BE2C (cell line): ENCODE measurements around the gene ARMH1.

Experiments
- DNase-seq: peaks from one replicate; pipeline ENCODE4 v3.0.0-alpha.2; 2020
- H3K27me3 ChIP-seq: fragments of 250-450 bp; sonication (Bioruptor Pico); 2 replicates; pipeline ENCODE4 v1.5.1; 2020; ENCODE audit warnings: mild to moderate bottlenecking
- H3K36me3 ChIP-seq: fragments of 250-450 bp; sonication (Bioruptor Pico); 2 replicates; pipeline ENCODE4 v1.5.1; 2020; ENCODE audit warnings: mild to moderate bottlenecking
- H3K4me1 ChIP-seq: fragments of 250-450 bp; sonication (Bioruptor Pico); 2 replicates; pipeline ENCODE4 v1.5.1; 2020
- H3K4me3 ChIP-seq: 2 replicates; pipeline ENCODE4 v1.5.1; 2011; ENCODE audit warnings: low read depth, low read length
- H3K9me3 ChIP-seq: fragments of 250-450 bp; sonication (Bioruptor Pico); 2 replicates; pipeline ENCODE4 v1.5.1; 2020
- TF ChIP-seq, protein P1 (sequence below): IDR thresholded peaks from 2 replicates; pipeline ENCODE4 v1.5.1; 2012; ENCODE audit warnings: mild to moderate bottlenecking, low read depth, low read length

Gene ARMH1

DNA sequence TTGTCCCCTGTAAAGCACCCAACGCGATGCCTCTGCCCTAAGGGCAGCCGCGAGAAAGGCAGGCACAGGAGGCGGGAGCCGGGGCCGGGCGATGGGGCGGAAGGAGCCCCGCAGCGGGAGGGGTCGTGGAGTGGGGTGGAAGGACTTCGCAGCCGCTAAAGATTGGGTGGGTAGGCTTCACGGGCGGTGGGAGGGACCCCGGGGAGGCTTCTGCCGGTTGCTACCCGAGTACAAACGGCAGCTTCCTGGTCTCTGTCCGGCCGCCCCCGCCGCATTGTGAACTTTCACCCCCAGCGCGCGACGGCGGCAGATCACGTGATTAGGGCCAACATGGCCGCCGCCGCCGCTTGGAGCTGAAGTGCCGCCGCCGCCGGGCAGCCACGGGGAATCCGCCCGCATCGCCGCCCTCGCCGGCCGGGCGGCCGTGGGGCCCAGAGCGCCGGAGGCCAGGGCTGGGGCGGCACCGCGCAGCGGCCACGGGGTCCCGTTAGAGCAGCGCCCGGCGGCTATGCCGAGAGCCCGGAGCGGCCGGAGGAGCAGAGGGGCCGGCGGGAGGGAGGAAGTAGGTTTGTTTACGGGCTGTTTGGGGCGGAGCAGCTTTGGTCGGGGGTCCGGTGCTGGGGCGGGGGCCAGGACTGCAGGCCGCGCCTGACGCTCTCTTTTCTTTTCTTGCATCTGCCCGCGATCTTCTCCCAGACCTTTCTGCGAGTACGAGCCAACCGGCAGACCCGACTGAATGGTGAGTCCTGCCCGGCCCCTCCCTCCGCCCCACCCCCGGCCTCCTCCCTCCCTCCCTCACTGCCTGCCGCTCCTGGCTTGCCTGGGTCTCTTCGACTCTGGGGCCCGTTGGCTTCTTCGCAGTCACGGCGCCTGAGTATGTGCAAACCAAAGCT lies 42.6 kb upstream of the ARMH1 start:
- TF ChIP-seq, protein P1, sequence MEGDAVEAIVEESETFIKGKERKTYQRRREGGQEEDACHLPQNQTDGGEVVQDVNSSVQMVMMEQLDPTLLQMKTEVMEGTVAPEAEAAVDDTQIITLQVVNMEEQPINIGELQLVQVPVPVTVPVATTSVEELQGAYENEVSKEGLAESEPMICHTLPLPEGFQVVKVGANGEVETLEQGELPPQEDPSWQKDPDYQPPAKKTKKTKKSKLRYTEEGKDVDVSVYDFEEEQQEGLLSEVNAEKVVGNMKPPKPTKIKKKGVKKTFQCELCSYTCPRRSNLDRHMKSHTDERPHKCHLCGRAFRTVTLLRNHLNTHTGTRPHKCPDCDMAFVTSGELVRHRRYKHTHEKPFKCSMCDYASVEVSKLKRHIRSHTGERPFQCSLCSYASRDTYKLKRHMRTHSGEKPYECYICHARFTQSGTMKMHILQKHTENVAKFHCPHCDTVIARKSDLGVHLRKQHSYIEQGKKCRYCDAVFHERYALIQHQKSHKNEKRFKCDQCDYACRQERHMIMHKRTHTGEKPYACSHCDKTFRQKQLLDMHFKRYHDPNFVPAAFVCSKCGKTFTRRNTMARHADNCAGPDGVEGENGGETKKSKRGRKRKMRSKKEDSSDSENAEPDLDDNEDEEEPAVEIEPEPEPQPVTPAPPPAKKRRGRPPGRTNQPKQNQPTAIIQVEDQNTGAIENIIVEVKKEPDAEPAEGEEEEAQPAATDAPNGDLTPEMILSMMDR = no peak
- no peaks in the 10 kb centered on the region for H3K27me3 ChIP-seq
- H3K4me3 ChIP-seq = peak overlapping the region; percentile 75
- peaks cover 13% of the 10 kb centered on the region for H3K36me3 ChIP-seq
- no peaks in the 10 kb centered on the region for H3K9me3 ChIP-seq
- peaks cover 4% of the 10 kb centered on the region; the same call in 1 of the 2 replicates for H3K4me1 ChIP-seq
- peak; percentile 79 for DNase-seq

- peaks cover 17% of the 10 kb centered on the region for H3K36me3 ChIP-seq
- no peak for DNase-seq
- H3K4me1 ChIP-seq = peaks cover 4% of the 10 kb centered on the region; the same call in 1 of the 2 replicates
Measured at GRCh38 chr1:44632598-44632997, 41.9 kb upstream of the ARMH1 start.

DNA sequence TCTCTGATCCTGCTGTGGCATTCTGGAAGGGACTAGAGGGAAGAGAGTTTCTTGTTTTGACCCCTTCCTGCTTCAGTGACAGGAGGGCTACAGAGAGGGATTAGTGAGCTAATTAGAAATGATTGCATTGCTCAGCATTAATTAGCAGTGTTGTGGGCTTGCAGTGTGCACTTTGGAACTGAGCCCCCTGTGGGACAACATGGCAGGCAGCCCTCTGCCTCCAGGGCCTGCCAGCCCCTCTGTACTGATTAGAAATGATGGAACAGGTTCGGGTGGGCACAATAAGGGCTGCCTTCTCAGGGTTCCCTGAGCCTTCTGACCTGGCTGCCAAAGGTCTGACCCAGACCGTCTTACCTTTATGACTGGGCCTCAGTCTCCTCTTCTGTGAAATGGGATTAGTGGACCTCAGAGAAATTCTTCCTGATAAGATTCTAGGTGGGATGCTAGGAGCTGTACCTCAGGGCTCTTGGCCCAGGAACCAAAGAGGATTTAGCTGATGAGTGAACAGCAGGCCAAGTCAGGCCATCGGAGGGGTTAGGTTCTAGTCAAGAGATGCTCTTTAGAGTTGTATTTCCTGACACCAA lies 39.8 kb upstream of the ARMH1 start:
- peaks cover 17% of the 10 kb centered on the region for H3K36me3 ChIP-seq
- no peaks in the 10 kb centered on the region for H3K9me3 ChIP-seq
- no peak overlapping the region for H3K4me3 ChIP-seq
- TF ChIP-seq, protein P1 = no peak
- H3K27me3 ChIP-seq = no peaks in the 10 kb centered on the region
- peaks cover 4% of the 10 kb centered on the region; the same call in 1 of the 2 replicates for H3K4me1 ChIP-seq
- no peak for DNase-seq

More at GRCh38 chr1:44632598-44632997, 41.9 kb upstream of the ARMH1 start:
- no peaks in the 10 kb centered on the region for H3K9me3 ChIP-seq
- TF ChIP-seq, protein P1 = no peak
- peak overlapping the region; percentile 75 for H3K4me3 ChIP-seq
- no peaks in the 10 kb centered on the region for H3K27me3 ChIP-seq

DNA sequence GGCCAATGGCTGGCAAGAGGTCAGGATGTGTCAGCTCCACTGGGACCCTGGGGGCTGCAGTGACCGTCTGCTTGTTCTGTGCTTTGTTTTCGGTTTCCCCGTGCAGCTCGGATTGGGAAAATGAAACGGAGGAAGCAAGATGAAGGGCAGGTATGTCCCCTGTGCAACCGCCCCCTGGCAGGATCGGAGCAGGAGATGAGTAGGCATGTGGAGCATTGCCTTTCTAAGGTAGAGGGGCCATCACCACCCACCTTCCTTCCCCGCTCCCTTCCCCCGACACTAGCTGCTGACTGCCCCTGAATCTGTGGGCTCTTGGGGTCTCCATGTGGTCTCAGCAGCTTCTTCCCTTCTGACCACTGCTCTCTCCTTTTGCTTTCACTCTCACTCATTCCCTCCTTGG lies 39.1 kb upstream of the ARMH1 start:
- DNase-seq = no peak
- Histone ChIP-seq H3K4me3 (no peak overlapping the region), H3K27me3 (no peaks in the 10 kb centered on the region), H3K4me1 (peaks cover 4% of the 10 kb centered on the region; the same call in 1 of the 2 replicates), H3K36me3 (peaks cover 17% of the 10 kb centered on the region), H3K9me3 (no peaks in the 10 kb centered on the region)
- TF ChIP-seq, protein P1 = no peak

- TF ChIP-seq, protein P1 = no peak
- no peak overlapping the region for H3K4me3 ChIP-seq
- no peak for DNase-seq
- no peaks in the 10 kb centered on the region for H3K27me3 ChIP-seq
- H3K36me3 ChIP-seq = peaks cover 17% of the 10 kb centered on the region
- H3K4me1 ChIP-seq = peaks cover 2% of the 10 kb centered on the region; the same call in 1 of the 2 replicates
- no peaks in the 10 kb centered on the region for H3K9me3 ChIP-seq
Measured at GRCh38 chr1:44636083-44636687, 38.3 kb upstream of the ARMH1 start.
